ENCODE measurements around the gene SORCS2. TPM values are rescaled to one million over a fixed set of nuclear protein-coding genes. Genes with fewer than 3 reads are reported as not detected.

SORCS2 gene
- polyA plus RNA-seq, 1 donor from 2014 or later, result 1.0 TPM

DNA sequence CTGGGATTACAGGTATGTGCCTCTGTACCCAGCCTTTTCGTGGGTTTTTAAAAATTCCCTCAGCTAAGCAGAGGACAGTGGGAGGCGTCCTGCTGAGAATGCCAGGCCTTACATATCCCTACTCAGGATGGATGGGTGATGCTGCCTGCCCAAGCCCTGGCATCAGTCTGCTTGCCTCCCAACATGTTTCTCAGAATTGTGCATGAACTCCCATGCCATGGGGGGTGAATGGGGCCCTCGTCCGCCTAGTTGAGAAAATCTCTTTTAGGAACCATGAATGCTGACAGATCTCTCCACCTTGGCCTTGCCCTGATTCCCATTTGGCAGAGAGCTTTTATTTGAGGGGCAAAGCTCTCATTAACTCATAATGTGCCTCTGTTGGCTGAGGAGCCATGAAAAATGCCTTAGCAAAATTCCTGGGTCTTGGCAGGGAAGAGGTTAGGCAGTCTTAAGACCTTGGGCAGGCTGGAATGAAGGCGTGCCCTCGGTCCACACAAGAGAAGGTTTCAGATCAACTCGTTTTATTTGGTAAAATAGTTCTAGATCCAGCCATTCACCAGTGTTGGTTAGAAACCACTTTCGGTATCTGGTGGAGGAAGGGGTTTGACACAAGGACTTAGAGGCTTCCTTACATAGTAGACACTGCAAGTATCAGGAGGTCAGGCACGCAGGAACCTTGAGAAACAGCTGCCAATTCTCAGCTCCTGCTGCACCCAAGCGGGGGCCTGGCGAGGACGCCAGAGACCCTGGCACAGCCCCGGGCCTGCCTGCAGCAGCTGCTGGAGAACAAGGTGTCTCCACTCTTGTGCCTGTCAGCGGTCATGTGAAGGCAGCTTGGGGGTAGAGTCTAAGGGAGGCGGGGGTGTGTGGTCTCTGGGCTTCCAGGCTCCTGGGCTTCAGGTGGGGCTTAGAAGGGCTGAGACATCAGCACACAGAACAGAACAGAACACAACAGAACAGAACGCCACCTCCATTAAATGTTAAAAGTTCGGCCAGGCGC is 435.2 kb downstream of the SORCS2 start:
- Histone ChIP-seq H3K4me3 (ENCODE audit: low read length) (no peak overlapping the region), H3K27ac (ENCODE audit: low read length) (no peak overlapping the region), H2AFZ (ENCODE audit: low read depth, low read length) (no peak overlapping the region), H3K27me3 (ENCODE audit: insufficient read depth, low read depth, low read length) (no peaks in the 10 kb centered on the region), H3K4me2 (ENCODE audit: low read length) (no peak overlapping the region), H3K36me3 (ENCODE audit: insufficient read depth, low read length) (no peaks in the 10 kb centered on the region), H3K9me3 (ENCODE audit: low read length) (no peaks in the 10 kb centered on the region), H3K9me2 (ENCODE audit: insufficient read depth, low read length) (no peaks in the 10 kb centered on the region), H4K20me1 (ENCODE audit: insufficient read depth) (no peaks in the 10 kb centered on the region), H3K9ac (ENCODE audit: low read length) (no peak overlapping the region), H3F3A (ENCODE audit: insufficient read depth, low read length, poor library complexity, severe bottlenecking) (no peaks in the 10 kb centered on the region), H3K79me2 (replicated peaks; ENCODE audit: insufficient read depth, low read length) (no peaks in the 10 kb centered on the region)
- TF ChIP-seq POLR2AphosphoS5 (IDR thresholded peaks at IDR 0.05), result no peak
- no peak for TF ChIP-seq RAD21 (conservative IDR thresholded peaks at IDR 0.05)
- TF ChIP-seq, protein P1, sequence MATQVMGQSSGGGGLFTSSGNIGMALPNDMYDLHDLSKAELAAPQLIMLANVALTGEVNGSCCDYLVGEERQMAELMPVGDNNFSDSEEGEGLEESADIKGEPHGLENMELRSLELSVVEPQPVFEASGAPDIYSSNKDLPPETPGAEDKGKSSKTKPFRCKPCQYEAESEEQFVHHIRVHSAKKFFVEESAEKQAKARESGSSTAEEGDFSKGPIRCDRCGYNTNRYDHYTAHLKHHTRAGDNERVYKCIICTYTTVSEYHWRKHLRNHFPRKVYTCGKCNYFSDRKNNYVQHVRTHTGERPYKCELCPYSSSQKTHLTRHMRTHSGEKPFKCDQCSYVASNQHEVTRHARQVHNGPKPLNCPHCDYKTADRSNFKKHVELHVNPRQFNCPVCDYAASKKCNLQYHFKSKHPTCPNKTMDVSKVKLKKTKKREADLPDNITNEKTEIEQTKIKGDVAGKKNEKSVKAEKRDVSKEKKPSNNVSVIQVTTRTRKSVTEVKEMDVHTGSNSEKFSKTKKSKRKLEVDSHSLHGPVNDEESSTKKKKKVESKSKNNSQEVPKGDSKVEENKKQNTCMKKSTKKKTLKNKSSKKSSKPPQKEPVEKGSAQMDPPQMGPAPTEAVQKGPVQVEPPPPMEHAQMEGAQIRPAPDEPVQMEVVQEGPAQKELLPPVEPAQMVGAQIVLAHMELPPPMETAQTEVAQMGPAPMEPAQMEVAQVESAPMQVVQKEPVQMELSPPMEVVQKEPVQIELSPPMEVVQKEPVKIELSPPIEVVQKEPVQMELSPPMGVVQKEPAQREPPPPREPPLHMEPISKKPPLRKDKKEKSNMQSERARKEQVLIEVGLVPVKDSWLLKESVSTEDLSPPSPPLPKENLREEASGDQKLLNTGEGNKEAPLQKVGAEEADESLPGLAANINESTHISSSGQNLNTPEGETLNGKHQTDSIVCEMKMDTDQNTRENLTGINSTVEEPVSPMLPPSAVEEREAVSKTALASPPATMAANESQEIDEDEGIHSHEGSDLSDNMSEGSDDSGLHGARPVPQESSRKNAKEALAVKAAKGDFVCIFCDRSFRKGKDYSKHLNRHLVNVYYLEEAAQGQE (IDR thresholded peaks at IDR 0.05; ENCODE audit: borderline replicate concordance), result no peak
- TF ChIP-seq EP300 (conservative IDR thresholded peaks at IDR 0.05; ENCODE audit: poor library complexity, severe bottlenecking), result no peak
- TF ChIP-seq, protein P2, sequence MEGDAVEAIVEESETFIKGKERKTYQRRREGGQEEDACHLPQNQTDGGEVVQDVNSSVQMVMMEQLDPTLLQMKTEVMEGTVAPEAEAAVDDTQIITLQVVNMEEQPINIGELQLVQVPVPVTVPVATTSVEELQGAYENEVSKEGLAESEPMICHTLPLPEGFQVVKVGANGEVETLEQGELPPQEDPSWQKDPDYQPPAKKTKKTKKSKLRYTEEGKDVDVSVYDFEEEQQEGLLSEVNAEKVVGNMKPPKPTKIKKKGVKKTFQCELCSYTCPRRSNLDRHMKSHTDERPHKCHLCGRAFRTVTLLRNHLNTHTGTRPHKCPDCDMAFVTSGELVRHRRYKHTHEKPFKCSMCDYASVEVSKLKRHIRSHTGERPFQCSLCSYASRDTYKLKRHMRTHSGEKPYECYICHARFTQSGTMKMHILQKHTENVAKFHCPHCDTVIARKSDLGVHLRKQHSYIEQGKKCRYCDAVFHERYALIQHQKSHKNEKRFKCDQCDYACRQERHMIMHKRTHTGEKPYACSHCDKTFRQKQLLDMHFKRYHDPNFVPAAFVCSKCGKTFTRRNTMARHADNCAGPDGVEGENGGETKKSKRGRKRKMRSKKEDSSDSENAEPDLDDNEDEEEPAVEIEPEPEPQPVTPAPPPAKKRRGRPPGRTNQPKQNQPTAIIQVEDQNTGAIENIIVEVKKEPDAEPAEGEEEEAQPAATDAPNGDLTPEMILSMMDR (IDR thresholded peaks at IDR 0.05; ENCODE audit: poor library complexity, severe bottlenecking), result no peak
- TF ChIP-seq EZH2 (IDR thresholded peaks at IDR 0.05; ENCODE audit: borderline replicate concordance, insufficient read depth, low read length, poor library complexity, severe bottlenecking), result no peak
- TF ChIP-seq MXI1 (conservative IDR thresholded peaks at IDR 0.05; ENCODE audit: poor library complexity, severe bottlenecking), result no peak
- TF ChIP-seq TAF1 (IDR thresholded peaks at IDR 0.05; ENCODE audit: low read depth), result no peak
- no peak for TF ChIP-seq SMC3 (conservative IDR thresholded peaks at IDR 0.05; ENCODE audit: poor library complexity)

DNA sequence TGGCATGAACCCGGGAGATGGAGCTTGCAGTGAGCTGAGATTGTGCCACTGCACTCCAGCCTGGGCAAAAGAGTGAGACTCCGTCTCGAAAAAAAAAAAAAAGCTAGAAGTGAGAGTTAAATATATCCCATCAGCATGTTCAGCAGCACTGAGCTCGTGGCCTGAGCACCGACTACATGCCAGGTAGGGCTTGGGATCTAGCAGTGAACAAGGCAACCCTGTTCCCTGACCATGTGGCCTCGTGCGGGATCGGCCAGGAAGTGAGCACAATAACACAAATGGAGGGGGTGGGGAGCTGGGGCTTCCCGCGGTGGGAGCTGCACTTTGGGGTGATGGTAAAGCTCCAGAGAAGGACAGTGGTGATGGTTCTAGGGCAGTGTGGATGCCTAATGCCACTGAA is 436.1 kb downstream of the SORCS2 start:
- no peak overlapping the region for H3K27ac ChIP-seq (ENCODE audit: low read length)
- no peaks in the 10 kb centered on the region for H3K9me3 ChIP-seq (ENCODE audit: low read length)
- H3K4me3 ChIP-seq (ENCODE audit: low read length), result no peak overlapping the region
- H3K79me2 ChIP-seq (replicated peaks; ENCODE audit: insufficient read depth, low read length), result no peaks in the 10 kb centered on the region
- H2AFZ ChIP-seq (ENCODE audit: low read depth, low read length), result no peak overlapping the region
- H3K4me2 ChIP-seq (ENCODE audit: low read length), result no peak overlapping the region
- no peaks in the 10 kb centered on the region for H3K27me3 ChIP-seq (ENCODE audit: insufficient read depth, low read depth, low read length)
- H3K9me2 ChIP-seq (ENCODE audit: insufficient read depth, low read length), result no peaks in the 10 kb centered on the region
- TF ChIP-seq MXI1 (conservative IDR thresholded peaks at IDR 0.05; ENCODE audit: poor library complexity, severe bottlenecking) (no peak), RAD21 (conservative IDR thresholded peaks at IDR 0.05) (no peak), SMC3 (conservative IDR thresholded peaks at IDR 0.05; ENCODE audit: poor library complexity) (no peak), POLR2AphosphoS5 (IDR thresholded peaks at IDR 0.05) (no peak), TAF1 (IDR thresholded peaks at IDR 0.05; ENCODE audit: low read depth) (no peak), EZH2 (IDR thresholded peaks at IDR 0.05; ENCODE audit: borderline replicate concordance, insufficient read depth, low read length, poor library complexity, severe bottlenecking) (no peak), EP300 (conservative IDR thresholded peaks at IDR 0.05; ENCODE audit: poor library complexity, severe bottlenecking) (no peak)
- TF ChIP-seq, protein P2 (IDR thresholded peaks at IDR 0.05; ENCODE audit: poor library complexity, severe bottlenecking), result no peak
- TF ChIP-seq, protein P1 (IDR thresholded peaks at IDR 0.05; ENCODE audit: borderline replicate concordance), result no peak
- no peaks in the 10 kb centered on the region for H3F3A ChIP-seq (ENCODE audit: insufficient read depth, low read length, poor library complexity, severe bottlenecking)
- no peaks in the 10 kb centered on the region for H4K20me1 ChIP-seq (ENCODE audit: insufficient read depth)
- no peak overlapping the region for H3K9ac ChIP-seq (ENCODE audit: low read length)
- no peaks in the 10 kb centered on the region for H3K36me3 ChIP-seq (ENCODE audit: insufficient read depth, low read length)

All from neural cell (in vitro differentiated cells).